Activated CD4-positive, alpha-beta T cell treated with anti-CD3 and anti-CD28 coated beads, Interleukin-2, amount 10 ng/mL, durations not matched to agents 7 days and 5 days (primary cell): Measurements from ENCODE around the gene PPP1R12A. TPM values are rescaled to one million over a fixed set of nuclear protein-coding genes. Genes with fewer than 3 reads are reported as not detected.
"Not testable (repeated sequence)": the region's sequence is repeated elsewhere in the genome, so short reads cannot be mapped to it uniquely, and the experiment has no call there.

ENCODE experiments used
- CTCF ChIA-PET: fragments of 350-600 bp; sonication (Branson Sonifier 250); formaldehyde crosslinking; loops from one replicate; lab custom pipeline; 2021; ENCODE audit warnings: antibody characterized with exemption; lab: Charles Lee
- POLR2A ChIA-PET: fragments of 350-600 bp; sonication (Branson Sonifier 250); formaldehyde crosslinking; loops from one replicate; lab custom pipeline; 2021; ENCODE audit warnings: antibody characterized with exemption; lab: Charles Lee
- DNase-seq: peaks from one replicate; pipeline ENCODE4 v3.0.0-alpha.2; 2020
- H3K27ac Mint-ChIP-seq: one replicate; pipeline ENCODE4 v1.8.0; 2021; ENCODE audit warnings: mild to moderate bottlenecking, moderate library complexity, mixed read lengths
- H3K27me3 Mint-ChIP-seq: one replicate; pipeline ENCODE4 v1.8.0; 2021; ENCODE audit warnings: mixed read lengths
- H3K36me3 Mint-ChIP-seq: one replicate; pipeline ENCODE4 v1.8.0; 2021; ENCODE audit warnings: low read depth, mixed read lengths
- H3K4me1 Mint-ChIP-seq: one replicate; pipeline ENCODE4 v1.8.0; 2021; ENCODE audit warnings: mixed read lengths
- H3K4me3 Mint-ChIP-seq: one replicate; pipeline ENCODE4 v1.8.0; 2021; ENCODE audit warnings: mild to moderate bottlenecking, moderate library complexity, mixed read lengths
- H3K9me3 Mint-ChIP-seq: one replicate; pipeline ENCODE4 v1.8.0; 2021; ENCODE audit warnings: mixed read lengths
- total RNA-seq, 2 experiments: library from RNA; stranded (reverse); gene quantifications; one replicate each; pipeline ENCODE4 v1.2.3, GENCODE V29; 2021

Gene PPP1R12A
- total RNA-seq, 2 experiments from 2014 or later, result 89.4 to 124 TPM

DNA sequence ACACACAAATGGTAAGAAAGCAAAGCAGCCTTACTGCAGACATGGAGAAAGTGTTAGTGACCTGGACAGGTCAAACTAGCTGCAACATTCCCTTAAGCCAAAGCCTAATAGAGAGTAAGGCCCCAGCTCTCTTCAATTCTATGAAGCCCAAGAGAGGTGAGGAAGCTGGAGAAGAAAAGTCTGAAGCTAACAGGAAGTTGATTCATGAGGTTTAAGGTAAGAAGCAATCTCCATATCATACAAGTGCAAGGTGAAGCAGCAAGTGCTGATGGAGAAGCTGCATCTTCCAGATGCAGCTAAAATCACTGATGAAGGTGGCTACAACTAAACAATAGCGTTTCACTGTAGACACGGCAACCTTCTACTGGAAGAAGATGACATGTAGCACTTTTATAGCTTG lies 53.5 kb downstream of the PPP1R12A start:
- CTCF ChIA-PET, result no interaction called here
- Mint-ChIP-seq H3K27me3 (no peaks in the 10 kb centered on the region), H3K36me3 (peaks cover 18% of the 10 kb centered on the region), H3K4me1 (peaks cover 33% of the 10 kb centered on the region), H3K9me3 (peaks cover 5% of the 10 kb centered on the region), H3K4me3 (no peak overlapping the region), H3K27ac (no peak overlapping the region)
- no peak for DNase-seq
- POLR2A ChIA-PET, result interaction anchor here (0.6 kb wide), 1 partner anchor 32 kb away, joined by 3 read pairs; no protein-coding TSS in a partner anchor

GRCh38 chr12:79878506-79878905 lies 56.4 kb downstream of the PPP1R12A start:
- H3K27ac Mint-ChIP-seq, H3K9me3 Mint-ChIP-seq, POLR2A ChIA-PET, DNase-seq, H3K4me3 Mint-ChIP-seq, H3K27me3 Mint-ChIP-seq: not testable (repeated sequence)
- CTCF ChIA-PET, result interaction anchor here (0.6 to 1.0 kb wide), 3 partner anchors 19 to 59 kb away, joined by 3 to 4 read pairs (median 3); no protein-coding TSS in a partner anchor
- Mint-ChIP-seq H3K36me3 (peaks cover 19% of the 10 kb centered on the region), H3K4me1 (peaks cover 41% of the 10 kb centered on the region)

GRCh38 chr12:79877246-79877645 lies 57.7 kb downstream of the PPP1R12A start:
- Mint-ChIP-seq H3K27ac (no peak overlapping the region), H3K4me1 (peaks cover 31% of the 10 kb centered on the region), H3K36me3 (peaks cover 21% of the 10 kb centered on the region), H3K4me3 (no peak overlapping the region), H3K27me3 (no peaks in the 10 kb centered on the region), H3K9me3 (peaks cover 5% of the 10 kb centered on the region)
- POLR2A ChIA-PET, result no interaction called here
- CTCF ChIA-PET, result interaction anchor here (0.6 kb wide), 1 partner anchor 72 kb away, joined by 3 read pairs; no protein-coding TSS in a partner anchor
- DNase-seq, result no peak

GRCh38 chr12:79874665-79875064 lies 60.2 kb downstream of the PPP1R12A start:
- no peaks in the 10 kb centered on the region for H3K9me3 Mint-ChIP-seq
- no peak for DNase-seq
- no peak overlapping the region for H3K27ac Mint-ChIP-seq
- no peaks in the 10 kb centered on the region for H3K27me3 Mint-ChIP-seq
- POLR2A ChIA-PET, result no interaction called here
- H3K4me3 Mint-ChIP-seq, result no peak overlapping the region
- CTCF ChIA-PET, result no interaction called here
- peaks cover 14% of the 10 kb centered on the region for H3K4me1 Mint-ChIP-seq
- peaks cover 33% of the 10 kb centered on the region for H3K36me3 Mint-ChIP-seq

DNA sequence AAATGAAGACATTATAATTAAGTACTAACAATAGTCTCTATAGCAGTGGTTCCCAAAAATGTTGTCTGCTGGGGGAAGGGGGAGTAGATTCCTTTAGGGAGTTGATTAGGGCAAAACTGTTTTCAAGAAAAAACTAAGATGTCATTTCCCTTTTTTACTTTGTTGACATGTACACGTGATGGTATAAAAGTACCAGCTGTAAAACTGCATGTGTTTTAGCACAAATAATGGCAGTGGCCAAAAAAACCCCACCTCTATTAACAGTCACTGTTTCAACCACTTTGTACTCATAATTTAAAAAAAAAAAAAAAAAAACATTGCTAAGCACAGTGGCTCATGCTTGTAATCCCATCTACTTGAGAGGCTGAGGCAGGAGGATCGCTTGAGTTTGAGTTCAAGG lies 61.7 kb downstream of the PPP1R12A start:
- H3K4me3 Mint-ChIP-seq, result no peak overlapping the region
- POLR2A ChIA-PET, result no interaction called here
- no peak for DNase-seq
- no peaks in the 10 kb centered on the region for H3K27me3 Mint-ChIP-seq
- no peak overlapping the region for H3K27ac Mint-ChIP-seq
- CTCF ChIA-PET, result no interaction called here
- H3K36me3 Mint-ChIP-seq, result peaks cover 38% of the 10 kb centered on the region
- H3K4me1 Mint-ChIP-seq, result peaks cover 14% of the 10 kb centered on the region
- H3K9me3 Mint-ChIP-seq, result no peaks in the 10 kb centered on the region

- H3K27me3 Mint-ChIP-seq, result no peaks in the 10 kb centered on the region
- peaks cover 14% of the 10 kb centered on the region for H3K4me1 Mint-ChIP-seq
- no peak overlapping the region for H3K27ac Mint-ChIP-seq
- no peak for DNase-seq
- peaks cover 9% of the 10 kb centered on the region for H3K9me3 Mint-ChIP-seq
- POLR2A ChIA-PET, result no interaction called here
- peaks cover 51% of the 10 kb centered on the region for H3K36me3 Mint-ChIP-seq
- H3K4me3 Mint-ChIP-seq, result no peak overlapping the region
- CTCF ChIA-PET, result no interaction called here
These were observed 63.3 kb downstream of the PPP1R12A start for GRCh38 chr12:79871621-79872020.

GRCh38 chr12:79870916-79871315 lies 64.0 kb downstream of the PPP1R12A start:
- no peak for DNase-seq
- Mint-ChIP-seq H3K4me3 (no peak overlapping the region), H3K4me1 (peaks cover 9% of the 10 kb centered on the region), H3K36me3 (peaks cover 58% of the 10 kb centered on the region), H3K9me3 (peaks cover 14% of the 10 kb centered on the region), H3K27ac (no peak overlapping the region), H3K27me3 (no peaks in the 10 kb centered on the region)
- POLR2A ChIA-PET, result no interaction called here
- CTCF ChIA-PET, result interaction anchor here (1.4 kb wide), 1 partner anchor 15 kb away, joined by 4 read pairs; no protein-coding TSS in a partner anchor

- ChIA-PET CTCF (interaction anchor here (0.6 to 0.8 kb wide), 2 partner anchors 19 to 76 kb away, joined by 3 to 4 read pairs; no protein-coding TSS in a partner anchor), POLR2A (no interaction called here)
- Mint-ChIP-seq H3K36me3 (peaks cover 48% of the 10 kb centered on the region), H3K4me1 (peaks cover 7% of the 10 kb centered on the region), H3K9me3 (peaks cover 20% of the 10 kb centered on the region), H3K27ac (no peak overlapping the region), H3K4me3 (no peak overlapping the region), H3K27me3 (no peaks in the 10 kb centered on the region)
- DNase-seq, result no peak
These were observed 75.3 kb downstream of the PPP1R12A start for GRCh38 chr12:79859646-79860045.

DNA sequence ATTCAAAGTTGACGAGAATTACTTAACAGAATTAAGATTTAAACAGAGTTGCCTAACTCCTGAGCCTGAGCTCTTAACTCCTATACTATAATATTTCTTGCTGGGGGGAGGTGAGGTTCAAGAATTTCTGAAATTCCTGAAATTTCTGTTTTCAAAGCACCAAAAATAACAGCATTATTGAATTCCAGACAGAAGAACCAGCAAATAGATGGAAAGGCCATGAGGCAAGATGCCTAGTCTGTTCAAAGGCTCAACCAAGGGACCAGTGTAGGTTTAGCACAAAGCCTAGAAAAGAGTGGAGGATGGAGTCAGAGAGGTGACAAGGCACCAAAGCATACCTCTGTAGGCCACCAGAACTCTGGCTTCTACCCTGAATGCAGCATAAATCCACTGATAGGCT lies 76.4 kb downstream of the PPP1R12A start:
- Mint-ChIP-seq H3K9me3 (peaks cover 23% of the 10 kb centered on the region), H3K27ac (no peak overlapping the region), H3K27me3 (no peaks in the 10 kb centered on the region), H3K4me3 (no peak overlapping the region), H3K36me3 (peaks cover 45% of the 10 kb centered on the region), H3K4me1 (peaks cover 5% of the 10 kb centered on the region)
- ChIA-PET POLR2A (no interaction called here), CTCF (no interaction called here)
- DNase-seq, result no peak

DNA sequence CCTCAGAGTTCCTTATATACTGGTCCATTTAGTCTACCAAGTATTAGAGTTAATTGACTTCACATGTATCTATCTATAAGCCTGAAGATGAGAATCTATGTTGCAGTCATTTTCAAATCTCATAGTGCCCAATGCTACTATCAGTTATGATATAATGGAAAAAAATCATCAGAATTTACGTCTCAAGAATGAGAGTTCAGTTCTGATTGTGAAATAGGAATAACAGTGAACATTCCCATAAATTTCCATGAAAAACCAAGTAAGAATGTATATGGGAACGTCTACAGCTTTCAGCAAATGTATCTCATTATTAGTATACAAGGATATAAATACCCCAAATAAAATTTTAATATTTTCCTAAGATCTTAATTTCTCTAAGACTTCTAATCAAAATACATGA lies 77.2 kb downstream of the PPP1R12A start:
- H3K9me3 Mint-ChIP-seq, result peaks cover 29% of the 10 kb centered on the region

GRCh38 chr12:79850610-79851299 lies 84.1 kb downstream of the PPP1R12A start:
- peaks cover 24% of the 10 kb centered on the region for H3K4me1 Mint-ChIP-seq
- peaks cover 32% of the 10 kb centered on the region for H3K9me3 Mint-ChIP-seq
- H3K36me3 Mint-ChIP-seq, result peaks cover 37% of the 10 kb centered on the region
- H3K27ac Mint-ChIP-seq, result no peak overlapping the region
- POLR2A ChIA-PET, result no interaction called here
- CTCF ChIA-PET, result no interaction called here
- H3K27me3 Mint-ChIP-seq, result no peaks in the 10 kb centered on the region
- H3K4me3 Mint-ChIP-seq, result no peak overlapping the region
- no peak for DNase-seq

More for the DNA sequence above, 77.2 kb downstream of the PPP1R12A start:
- no peak overlapping the region for H3K4me3 Mint-ChIP-seq
- ChIA-PET CTCF (no interaction called here), POLR2A (no interaction called here)
- H3K27me3 Mint-ChIP-seq, result no peaks in the 10 kb centered on the region
- no peak for DNase-seq
- H3K36me3 Mint-ChIP-seq, result peaks cover 46% of the 10 kb centered on the region
- H3K27ac Mint-ChIP-seq, result no peak overlapping the region
- peaks cover 5% of the 10 kb centered on the region for H3K4me1 Mint-ChIP-seq

DNA sequence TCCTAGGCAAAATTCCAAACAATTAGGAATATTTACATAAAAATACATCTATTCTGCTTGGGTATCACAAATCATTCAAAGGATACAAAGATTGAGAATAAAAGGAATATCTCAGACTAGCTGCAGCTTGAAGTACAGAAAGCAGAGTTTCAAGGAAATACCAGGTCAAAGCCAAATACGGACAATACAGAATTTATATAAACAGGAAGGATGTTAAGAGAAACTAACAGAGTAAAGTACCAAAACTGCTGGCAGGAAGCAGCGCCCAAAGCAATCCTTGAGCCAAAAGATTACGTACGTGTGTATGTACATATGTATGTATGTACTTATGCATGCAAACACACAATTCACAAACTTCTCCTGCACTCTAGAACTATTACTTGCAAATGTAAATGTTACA lies 86.6 kb downstream of the PPP1R12A start:
- H3K4me3 Mint-ChIP-seq, result no peak overlapping the region
- CTCF ChIA-PET, result no interaction called here
- H3K4me1 Mint-ChIP-seq, result peaks cover 29% of the 10 kb centered on the region
- DNase-seq, result no peak
- peaks cover 41% of the 10 kb centered on the region for H3K36me3 Mint-ChIP-seq
- H3K9me3 Mint-ChIP-seq, result peaks cover 27% of the 10 kb centered on the region
- H3K27ac Mint-ChIP-seq, result no peak overlapping the region
- H3K27me3 Mint-ChIP-seq, result no peaks in the 10 kb centered on the region
- POLR2A ChIA-PET, result no interaction called here

DNA sequence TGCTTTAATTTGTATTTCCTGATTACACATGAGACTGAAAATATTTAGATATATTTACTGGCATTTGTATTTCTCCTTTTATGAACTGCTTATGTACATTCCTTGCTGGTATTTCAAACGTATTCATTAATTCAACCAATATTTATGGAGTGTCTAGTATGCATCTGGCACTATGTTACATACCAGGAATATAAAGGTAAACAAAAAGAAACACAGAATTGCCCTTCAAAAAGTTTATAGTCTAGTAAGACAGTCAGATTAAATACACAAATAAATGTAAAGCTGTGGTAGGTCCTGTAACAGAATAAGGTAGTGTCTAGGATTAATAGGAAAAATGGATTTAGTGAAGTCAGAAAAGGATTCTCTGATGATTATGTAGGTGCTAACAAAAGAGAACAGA lies 87.5 kb downstream of the PPP1R12A start:
- no peak for DNase-seq
- ChIA-PET POLR2A (no interaction called here), CTCF (no interaction called here)
- Mint-ChIP-seq H3K4me3 (no peak overlapping the region), H3K4me1 (peaks cover 34% of the 10 kb centered on the region), H3K36me3 (peaks cover 44% of the 10 kb centered on the region), H3K27me3 (no peaks in the 10 kb centered on the region), H3K27ac (peak overlapping the region; percentile 14), H3K9me3 (peaks cover 17% of the 10 kb centered on the region)
